Neural progenitor cell (in vitro differentiated cells): ENCODE results near the gene PTPRU.

Source experiments
- CTCF ChIP-seq: fragments of 200-600 bp; sonication (generic); IDR thresholded peaks from 2 replicates; pipeline ENCODE4 v1.5.1; 2017; ENCODE audit warnings: antibody characterized with exemption, mild to moderate bottlenecking
- EZH2 ChIP-seq: fragments of 200-600 bp; sonication (generic); IDR thresholded peaks from 2 replicates; pipeline ENCODE4 v1.6.1; 2017; ENCODE audit warnings: antibody characterized with exemption, mild to moderate bottlenecking, moderate library complexity

GRCh38 chr1:29284286-29284960, 48.1 kb downstream of the PTPRU start:
- TF ChIP-seq CTCF (no peak), EZH2 (no peak)
